OCI-LY1 (cell line): Measurements from ENCODE around the gene PRKD2.

Experiments
- H2AFZ ChIP-seq: fragments of 200-600 bp; sonication (generic), shearing (Covaris generic); 2 replicates; pipeline ENCODE4 v1.6.0; 2014; ENCODE audit warnings: antibody characterized with exemption, mild to moderate bottlenecking, low read length
- H3F3A ChIP-seq: fragments of 200-600 bp; sonication (generic), shearing (Covaris generic); 2 replicates; pipeline ENCODE4 v1.6.0; 2014; ENCODE audit warnings: mild to moderate bottlenecking, antibody characterized with exemption, low read length, moderate library complexity; ENCODE audit not compliant: insufficient read depth
- H3K27ac ChIP-seq: fragments of 200-600 bp; sonication (generic); 2 replicates; pipeline ENCODE4 v1.5.1; 2014; ENCODE audit warnings: low read length, mixed run types, mild to moderate bottlenecking, low read depth; ENCODE audit not compliant: poor library complexity, severe bottlenecking
- H3K27me3 ChIP-seq: fragments of 200-600 bp; sonication (generic); 2 replicates; pipeline ENCODE4 v1.6.0; 2014; ENCODE audit warnings: antibody characterized with exemption, mild to moderate bottlenecking, low read length, moderate library complexity; ENCODE audit not compliant: insufficient read depth
- H3K36me3 ChIP-seq: fragments of 200-600 bp; sonication (generic); 2 replicates; pipeline ENCODE4 v1.6.1; 2014; ENCODE audit warnings: mild to moderate bottlenecking, antibody characterized with exemption, low read length, moderate library complexity, mixed read lengths; ENCODE audit not compliant: insufficient read depth
- H3K4me1 ChIP-seq: fragments of 200-600 bp; sonication (generic); 2 replicates; pipeline ENCODE4 v1.5.1; 2014; ENCODE audit warnings: mild to moderate bottlenecking, low read length, moderate library complexity; ENCODE audit not compliant: insufficient read depth, severe bottlenecking
- H3K4me2 ChIP-seq: fragments of 200-600 bp; sonication (generic), shearing (Covaris generic); 2 replicates; pipeline ENCODE4 v1.6.1; 2014; ENCODE audit warnings: low read length
- H3K4me3 ChIP-seq: fragments of 200-600 bp; sonication (generic); 2 replicates; pipeline ENCODE4 v1.5.1; 2014; ENCODE audit warnings: low read length, low read depth, mild to moderate bottlenecking, mixed read lengths; ENCODE audit not compliant: poor library complexity, severe bottlenecking
- H3K79me2 ChIP-seq: fragments of 200-600 bp; shearing (Covaris generic); 2 replicates; pipeline ENCODE4 v1.6.1; 2016; ENCODE audit warnings: mixed run types, low read length, mixed read lengths; ENCODE audit not compliant: insufficient read depth
- H3K9ac ChIP-seq: fragments of 200-600 bp; sonication (generic), shearing (Covaris generic); 2 replicates; pipeline ENCODE4 v1.6.1; 2014; ENCODE audit warnings: mild to moderate bottlenecking, low read length, mixed read lengths
- H3K9me2 ChIP-seq: fragments of 200-600 bp; sonication (generic), shearing (Covaris generic); 2 replicates; pipeline ENCODE4 v1.6.1; 2014; ENCODE audit warnings: low read depth, mild to moderate bottlenecking, low read length, mixed read lengths
- H3K9me3 ChIP-seq: fragments of 200-600 bp; shearing (Covaris generic); 2 replicates; pipeline ENCODE4 v1.6.1; 2014; ENCODE audit warnings: low read length, mixed read lengths
- H4K20me1 ChIP-seq: fragments of 200-600 bp; sonication (generic), shearing (Covaris generic); 2 replicates; pipeline ENCODE4 v1.6.0; 2016; ENCODE audit warnings: mild to moderate bottlenecking, low read length; ENCODE audit not compliant: insufficient read depth
- CTCF ChIP-seq: fragments of 200-600 bp; sonication (generic), shearing (Covaris generic); IDR thresholded peaks from 2 replicates; pipeline ENCODE4 v1.5.1; 2017; ENCODE audit warnings: mild to moderate bottlenecking, antibody characterized with exemption, low read length, moderate library complexity, mixed read lengths
- EZH2 ChIP-seq: fragments of 200-600 bp; sonication (generic), shearing (Covaris generic); IDR thresholded peaks from 2 replicates; pipeline ENCODE4 v1.8.0; 2017; ENCODE audit warnings: borderline replicate concordance, mixed run types, mild to moderate bottlenecking, antibody characterized with exemption, low read length, moderate library complexity, mixed read lengths

PRKD2 gene

DNA sequence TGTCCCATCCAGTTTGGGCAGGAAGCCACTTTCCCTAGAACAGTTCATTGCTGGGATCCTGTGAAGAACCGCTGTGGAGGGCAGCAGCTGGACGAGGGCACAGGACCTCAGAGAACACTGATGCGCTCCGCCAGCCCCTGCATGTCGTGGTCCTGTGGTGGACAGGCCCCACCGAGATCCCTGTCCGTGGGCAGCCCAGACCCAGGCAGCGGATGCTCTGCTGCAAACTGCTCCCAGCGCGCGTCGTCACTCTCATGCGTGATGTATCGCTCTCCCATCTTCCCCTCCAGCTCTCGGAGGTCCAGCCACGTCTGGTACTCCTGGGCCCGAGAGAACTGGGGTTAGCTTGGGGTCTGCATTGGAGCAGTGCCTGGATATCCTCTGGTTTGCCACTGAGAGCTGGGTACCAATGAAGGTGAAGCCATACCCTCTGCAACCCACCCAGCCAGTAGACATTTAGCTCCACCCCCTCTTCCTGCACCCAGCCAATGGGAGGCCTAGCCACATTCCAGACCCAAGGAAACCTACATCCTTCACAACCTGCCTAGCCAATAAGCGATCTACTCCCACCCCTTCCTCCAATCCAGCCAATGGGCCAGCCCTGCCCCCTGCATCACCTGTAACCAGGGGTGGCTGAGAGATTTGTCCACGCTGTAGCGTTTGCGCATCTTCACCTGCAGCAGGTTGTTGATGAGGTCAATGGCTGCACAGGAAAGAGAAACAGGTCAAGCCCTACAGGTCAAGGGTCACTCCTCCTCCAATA lies 42.3 kb downstream of the PRKD2 start:
- TF ChIP-seq EZH2 (no peak), CTCF (no peak)
- Histone ChIP-seq H3K27ac (no peak overlapping the region), H3K27me3 (no peaks in the 10 kb centered on the region), H3K4me3 (no peak overlapping the region), H3K9me2 (no peaks in the 10 kb centered on the region), H3F3A (no peaks in the 10 kb centered on the region), H3K4me2 (no peak overlapping the region), H3K4me1 (no peaks in the 10 kb centered on the region), H3K9me3 (peaks cover 5% of the 10 kb centered on the region), H3K9ac (no peak overlapping the region), H4K20me1 (no peaks in the 10 kb centered on the region), H2AFZ (no peak overlapping the region), H3K36me3 (peaks cover 62% of the 10 kb centered on the region), H3K79me2 (no peaks in the 10 kb centered on the region)

DNA sequence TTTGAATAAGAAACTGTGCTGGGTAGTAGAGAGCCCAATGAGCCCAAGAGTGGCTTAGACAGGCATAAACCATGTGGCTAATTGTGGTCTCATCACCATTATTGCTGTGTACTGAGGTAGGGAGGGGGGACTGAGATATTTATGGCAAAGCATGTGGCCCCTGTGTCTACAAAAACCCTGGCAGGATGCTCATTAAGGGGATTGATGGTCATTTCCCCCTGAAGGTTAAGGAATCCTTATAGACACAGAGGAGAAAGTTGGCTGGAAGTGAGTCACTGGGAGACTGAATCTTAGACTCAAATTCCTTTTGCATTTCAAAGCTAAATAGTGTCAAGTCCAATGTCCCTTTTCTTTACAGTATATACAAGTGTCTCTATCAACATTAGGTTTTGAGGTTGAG lies 46.1 kb downstream of the PRKD2 start:
- H3K27ac ChIP-seq: no peak overlapping the region
- H3K4me1 ChIP-seq: no peaks in the 10 kb centered on the region
- no peak overlapping the region for H2AFZ ChIP-seq
- TF ChIP-seq EZH2 (no peak), CTCF (no peak)
- no peak overlapping the region for H3K9ac ChIP-seq
- no peaks in the 10 kb centered on the region for H4K20me1 ChIP-seq
- no peaks in the 10 kb centered on the region for H3K79me2 ChIP-seq
- no peaks in the 10 kb centered on the region for H3F3A ChIP-seq
- H3K36me3 ChIP-seq: peaks cover 38% of the 10 kb centered on the region
- H3K9me3 ChIP-seq: peaks cover 5% of the 10 kb centered on the region
- no peaks in the 10 kb centered on the region for H3K27me3 ChIP-seq
- no peak overlapping the region for H3K4me2 ChIP-seq
- no peak overlapping the region for H3K4me3 ChIP-seq
- H3K9me2 ChIP-seq: no peaks in the 10 kb centered on the region

GRCh38 chr19:46668662-46669061 lies 48.3 kb downstream of the PRKD2 start:
- H3K4me3 ChIP-seq: no peak overlapping the region
- H3F3A ChIP-seq: no peaks in the 10 kb centered on the region
- no peaks in the 10 kb centered on the region for H3K9me2 ChIP-seq
- H3K9me3 ChIP-seq: peaks cover 5% of the 10 kb centered on the region
- H4K20me1 ChIP-seq: no peaks in the 10 kb centered on the region
- H3K27me3 ChIP-seq: no peaks in the 10 kb centered on the region
- no peak overlapping the region for H2AFZ ChIP-seq
- TF ChIP-seq EZH2: no peak
- no peak for TF ChIP-seq CTCF
- no peaks in the 10 kb centered on the region for H3K4me1 ChIP-seq
- no peak overlapping the region for H3K9ac ChIP-seq
- H3K4me2 ChIP-seq: no peak overlapping the region
- H3K27ac ChIP-seq: no peak overlapping the region
- H3K36me3 ChIP-seq: peaks cover 23% of the 10 kb centered on the region
- H3K79me2 ChIP-seq: no peaks in the 10 kb centered on the region
